HG03196 (cell line): ENCODE results near the gene ASGR1.
"Not testable (repeated sequence)": the region's sequence is repeated elsewhere in the genome, so short reads cannot be mapped to it uniquely, and the experiment has no call there.

Source experiments
- ATAC-seq: cut with Tn5 transposase; IDR thresholded peaks from one replicate; pipeline ENCODE4 v1.9.1; 2021; ENCODE audit not compliant: unreplicated experiment

The ASGR1 gene

GRCh38 chr17:7191069-7191468 lies 11.9 kb upstream of the ASGR1 start:
- ATAC-seq, result no peak

GRCh38 chr17:7190276-7190917 lies 11.2 kb upstream of the ASGR1 start:
- ATAC-seq, result no peak

GRCh38 chr17:7186241-7186640 lies 7.1 kb upstream of the ASGR1 start:
- ATAC-seq, result no peak

GRCh38 chr17:7184647-7185046 lies 5.5 kb upstream of the ASGR1 start:
- ATAC-seq, result no peak

- ATAC-seq, result no peak
These were observed 4.9 kb upstream of the ASGR1 start for GRCh38 chr17:7184091-7184488.

- ATAC-seq, result no peak
These were observed 4.4 kb upstream of the ASGR1 start for GRCh38 chr17:7183433-7184090.

- ATAC-seq, result not testable (repeated sequence)
These were observed 2.9 kb upstream of the ASGR1 start for GRCh38 chr17:7182101-7182500.

- ATAC-seq, result no peak
These were observed 225 bp downstream of the ASGR1 start for GRCh38 chr17:7178973-7179316.

GRCh38 chr17:7177954-7178477 lies 1.2 kb downstream of the ASGR1 start:
- no peak for ATAC-seq

- ATAC-seq, result no peak
These were observed 1.8 kb downstream of the ASGR1 start for GRCh38 chr17:7177191-7177953.

- no peak for ATAC-seq
These were observed 2.4 kb downstream of the ASGR1 start for GRCh38 chr17:7176841-7177190.

- ATAC-seq, result no peak
These were observed 2.9 kb downstream of the ASGR1 start for GRCh38 chr17:7176107-7176840.

GRCh38 chr17:7175330-7175733 lies 3.8 kb downstream of the ASGR1 start:
- ATAC-seq, result no peak

GRCh38 chr17:7174603-7175326 lies 4.4 kb downstream of the ASGR1 start:
- ATAC-seq, result no peak

- no peak for ATAC-seq
These were observed 5.2 kb downstream of the ASGR1 start for GRCh38 chr17:7173687-7174602.

GRCh38 chr17:7172522-7173191 lies 6.5 kb downstream of the ASGR1 start:
- not testable (repeated sequence) for ATAC-seq

- not testable (repeated sequence) for ATAC-seq
These were observed 9.6 kb downstream of the ASGR1 start for GRCh38 chr17:7169565-7169908.

- not testable (repeated sequence) for ATAC-seq
These were observed 10.2 kb downstream of the ASGR1 start for GRCh38 chr17:7168841-7169564.

- ATAC-seq, result no peak
These were observed 11.3 kb downstream of the ASGR1 start for GRCh38 chr17:7167832-7168231.
